SJSA1 (cell line): Measurements from ENCODE around the gene CLDN22. TPM values are rescaled to one million over a fixed set of nuclear protein-coding genes. Genes with fewer than 3 reads are reported as not detected.

Experiments used
- DNase-seq, 2 experiments: peaks; one replicate each; pipeline ENCODE4 v3.0.0-alpha.2; 2015 to 2020; ENCODE audit warnings: low spot score in 2 of 2, low read depth in 1 of 2
- H3K27ac ChIP-seq: fragments of 250-450 bp; sonication (Bioruptor Pico); 2 replicates; pipeline ENCODE4 v1.5.1; 2020; ENCODE audit warnings: mild to moderate bottlenecking, moderate library complexity
- H3K27me3 ChIP-seq: fragments of 250-450 bp; sonication (Bioruptor Pico); replicated peaks from 2 replicates; pipeline ENCODE4 v1.5.1; 2020; ENCODE audit warnings: mild to moderate bottlenecking, moderate library complexity
- H3K36me3 ChIP-seq: fragments of 250-450 bp; sonication (Bioruptor Pico); 2 replicates; pipeline ENCODE4 v1.5.1; 2020; ENCODE audit warnings: mild to moderate bottlenecking
- H3K4me1 ChIP-seq: fragments of 250-450 bp; sonication (Bioruptor Pico); replicated peaks from 2 replicates; pipeline ENCODE4 v1.6.1; 2021; ENCODE audit warnings: mild to moderate bottlenecking
- H3K4me3 ChIP-seq: fragments of 250-450 bp; sonication (Bioruptor Pico); 2 replicates; pipeline ENCODE4 v1.5.1; 2020; ENCODE audit warnings: mild to moderate bottlenecking
- H3K9me3 ChIP-seq: fragments of 250-450 bp; sonication (Bioruptor Pico); replicated peaks from 2 replicates; pipeline ENCODE4 v1.5.1; 2020; ENCODE audit warnings: mild to moderate bottlenecking
- total RNA-seq: library from RNA; depleted of rRNA; stranded (reverse); fragments of >200 nt; shearing (Covaris generic); gene quantifications from 2 replicates; pipeline ENCODE4 v1.2.3, GENCODE V29; 2014

Gene CLDN22
- total RNA-seq, 1 experiment from 2014 or later, result not detected

DNA sequence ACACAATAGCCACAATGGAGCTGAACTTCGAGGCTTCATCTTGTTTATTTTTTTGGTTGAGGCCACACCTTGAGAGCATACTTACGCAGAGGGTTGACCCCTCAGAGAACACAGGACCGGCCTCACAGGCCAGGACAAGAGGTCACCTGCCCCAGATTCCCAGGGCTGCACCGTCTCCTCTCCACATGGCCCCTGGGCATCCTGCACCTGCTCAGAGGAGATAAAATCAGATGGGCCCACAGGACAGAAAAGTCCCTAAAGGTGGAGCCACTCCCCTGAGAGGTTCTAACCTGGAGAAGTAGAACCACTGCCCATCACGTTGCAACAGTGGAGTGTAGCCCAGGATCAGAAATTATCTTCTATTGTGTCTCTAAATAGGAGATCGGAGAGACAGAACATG is 3.2 kb upstream of the CLDN22 start:
- Histone ChIP-seq H3K27ac (no peak overlapping the region), H3K4me1 (0 out of 2 replicates have a peak, but pooled peaks cover 4% of the 10 kb centered on the region), H3K36me3 (peaks cover 21% of the 10 kb centered on the region), H3K27me3 (no peaks in the 10 kb centered on the region), H3K4me3 (no peak overlapping the region), H3K9me3 (peaks cover 12% of the 10 kb centered on the region; the same call in 1 of the 2 replicates)
- DNase-seq, result no peak

DNA sequence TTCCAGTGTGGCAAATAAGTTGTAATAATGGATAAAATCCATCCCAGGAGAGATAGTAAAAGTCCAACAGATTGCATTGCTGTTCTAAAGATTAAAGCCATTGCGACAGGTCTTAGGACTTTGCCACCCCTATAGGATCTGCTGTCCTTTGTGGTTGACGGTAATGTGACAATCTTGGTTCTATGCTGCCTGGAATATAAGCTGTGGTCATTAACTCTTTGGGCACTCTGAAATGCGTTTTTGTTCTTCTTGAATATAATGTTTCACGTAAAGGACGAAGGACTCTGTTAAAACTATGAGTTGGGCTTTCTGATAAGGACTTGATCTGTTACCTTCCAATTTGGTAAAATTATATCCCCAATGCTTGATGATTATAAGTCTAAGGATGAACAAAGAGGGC is 2.2 kb upstream of the CLDN22 start, which contains the start of gene CLDN24:
CLDN24 (minus strand) TSS at position 101 of the 400 bp plus-strand sequence; CDS start at position 101, 0 bp downstream.
- no peak for DNase-seq
- Histone ChIP-seq H3K4me3 (no peak within 1 kb of the TSS), H3K4me1 (0 out of 2 replicates have a peak, but pooled peaks cover 4% of the 10 kb centered on the region), H3K9me3 (peaks cover 12% of the 10 kb centered on the region; the same call in 1 of the 2 replicates), H3K36me3 (peaks cover 21% of the 10 kb centered on the region), H3K27me3 (no peaks in the 10 kb centered on the region), H3K27ac (no peak within 1 kb of the TSS)

- no peak for DNase-seq
- peaks cover 21% of the 10 kb centered on the region for H3K36me3 ChIP-seq
- no peak overlapping the region for H3K27ac ChIP-seq
- H3K9me3 ChIP-seq, result peaks cover 6% of the 10 kb centered on the region; the same call in 1 of the 2 replicates
- no peaks in the 10 kb centered on the region for H3K4me1 ChIP-seq
- H3K27me3 ChIP-seq, result no peaks in the 10 kb centered on the region
- no peak overlapping the region for H3K4me3 ChIP-seq
Observed at GRCh38 chr4:183321516-183321915, 1.4 kb upstream of the CLDN22 start.

DNA sequence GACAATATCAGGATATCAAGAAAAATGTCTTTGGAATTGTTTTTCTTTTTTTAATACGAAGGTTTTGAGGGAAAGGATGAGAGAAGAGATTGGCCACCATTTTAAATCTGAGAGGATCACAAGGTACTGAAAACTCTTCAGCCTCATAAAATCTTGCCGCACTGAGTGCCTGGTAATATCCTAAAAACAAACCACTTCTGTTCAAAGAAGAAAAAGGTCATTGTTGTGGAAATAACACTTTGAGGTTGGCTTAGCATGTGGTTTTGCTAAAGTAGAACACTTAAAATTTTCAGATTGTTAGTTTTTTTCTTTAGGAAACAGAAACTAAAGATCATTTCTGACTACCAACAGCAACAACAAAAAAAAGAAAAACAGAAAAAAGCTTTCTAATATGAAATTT is 1.0 kb upstream of the CLDN22 start:
- peaks cover 1% of the 10 kb centered on the region; the same call in 1 of the 2 replicates for H3K9me3 ChIP-seq
- no peak for DNase-seq
- peaks cover 20% of the 10 kb centered on the region for H3K36me3 ChIP-seq
- H3K4me1 ChIP-seq, result no peaks in the 10 kb centered on the region
- H3K4me3 ChIP-seq, result no peak overlapping the region
- no peaks in the 10 kb centered on the region for H3K27me3 ChIP-seq
- H3K27ac ChIP-seq, result no peak overlapping the region

DNA sequence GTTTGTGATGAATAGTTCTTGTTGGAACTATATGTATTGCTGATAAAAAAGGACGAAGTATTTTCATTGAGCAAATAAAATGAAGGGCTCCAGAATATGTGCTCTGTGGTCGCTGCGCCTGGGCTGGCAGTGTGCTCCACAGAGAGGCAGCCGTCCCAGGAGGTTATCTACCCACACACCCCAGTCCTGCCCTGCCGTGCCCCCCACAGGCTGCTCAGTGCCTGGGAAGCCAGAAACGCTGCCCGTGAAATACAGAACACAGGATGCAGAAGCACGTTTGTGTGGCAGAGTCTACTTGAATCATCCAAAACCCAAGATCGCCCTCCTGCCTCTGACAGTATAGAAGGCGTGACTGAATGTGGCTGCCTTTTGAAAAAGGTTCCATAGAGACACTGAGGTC is 1.4 kb downstream of the CLDN22 start:
- Histone ChIP-seq H3K9me3 (no peaks in the 10 kb centered on the region), H3K4me1 (no peaks in the 10 kb centered on the region), H3K4me3 (no peak overlapping the region), H3K36me3 (peaks cover 40% of the 10 kb centered on the region), H3K27me3 (no peaks in the 10 kb centered on the region), H3K27ac (no peak overlapping the region)
- no peak for DNase-seq

DNA sequence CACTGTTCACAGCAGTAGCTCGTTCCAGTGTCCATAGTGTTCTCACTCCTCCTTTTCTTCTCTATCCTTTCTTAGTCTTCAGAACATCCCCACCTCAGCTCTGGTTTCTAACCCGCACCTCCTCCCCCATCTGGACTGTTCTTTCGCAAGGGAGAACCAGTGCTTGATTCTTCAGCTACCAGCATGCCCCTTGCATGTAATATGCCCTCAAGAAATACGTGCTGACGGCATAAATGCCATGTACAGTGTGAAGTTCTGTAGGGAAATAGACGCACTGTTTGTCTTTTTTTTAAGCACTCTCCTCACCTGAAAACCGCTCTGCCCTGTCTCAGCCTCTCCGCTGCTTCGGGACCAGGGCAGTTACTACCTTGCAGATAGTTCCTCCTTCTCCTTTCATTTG is 5.3 kb downstream of the CLDN22 start:
- H3K36me3 ChIP-seq, result peaks cover 50% of the 10 kb centered on the region
- H3K27me3 ChIP-seq, result no peaks in the 10 kb centered on the region
- H3K9me3 ChIP-seq, result no peaks in the 10 kb centered on the region
- no peaks in the 10 kb centered on the region for H3K4me1 ChIP-seq
- no peak for DNase-seq
- H3K4me3 ChIP-seq, result no peak overlapping the region
- H3K27ac ChIP-seq, result no peak overlapping the region

DNA sequence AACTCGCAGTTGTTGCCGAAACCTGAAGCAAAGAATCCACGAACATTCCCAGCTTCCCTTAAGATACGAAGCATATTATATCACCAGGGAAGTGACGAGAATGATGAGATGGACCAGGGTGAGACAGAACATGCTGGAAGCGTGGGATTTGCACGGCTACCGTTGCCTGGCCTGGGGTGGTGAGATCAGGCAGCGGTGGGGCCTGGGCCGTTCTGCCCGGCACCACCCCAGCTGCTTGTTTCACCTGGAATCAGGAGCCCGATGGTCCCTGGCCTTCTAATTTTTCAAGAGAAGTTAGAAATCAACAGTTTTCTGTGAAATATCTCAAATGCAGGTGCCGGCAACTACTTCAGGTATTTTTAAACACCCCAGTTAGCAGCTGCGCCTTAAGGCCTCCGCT is 5.7 kb downstream of the CLDN22 start:
- H3K4me3 ChIP-seq, result no peak overlapping the region
- no peak for DNase-seq
- H3K9me3 ChIP-seq, result no peaks in the 10 kb centered on the region
- no peak overlapping the region for H3K27ac ChIP-seq
- peaks cover 52% of the 10 kb centered on the region for H3K36me3 ChIP-seq
- no peaks in the 10 kb centered on the region for H3K4me1 ChIP-seq
- no peaks in the 10 kb centered on the region for H3K27me3 ChIP-seq

DNA sequence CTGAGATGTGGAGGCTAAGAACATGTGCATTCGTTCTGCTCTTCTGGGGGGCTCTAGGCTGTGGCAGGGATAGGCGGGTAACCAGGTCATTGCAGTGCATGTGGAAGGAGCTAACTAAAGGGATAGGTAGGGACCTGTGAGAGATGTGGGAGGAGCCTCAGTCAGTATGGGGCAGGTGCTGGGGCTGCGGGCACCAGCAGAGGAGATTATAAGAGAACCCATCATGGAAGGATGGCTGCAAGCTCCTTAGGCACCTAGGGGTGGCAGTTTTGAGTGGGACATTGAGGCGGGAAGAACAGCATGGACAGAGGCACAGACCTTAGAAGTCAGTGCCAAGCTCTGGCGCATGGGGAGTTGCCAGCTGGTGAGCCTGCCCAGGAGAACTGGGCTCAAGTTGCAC is 7.2 kb downstream of the CLDN22 start:
- peaks cover 48% of the 10 kb centered on the region for H3K36me3 ChIP-seq
- no peak for DNase-seq
- no peaks in the 10 kb centered on the region for H3K27me3 ChIP-seq
- no peak overlapping the region for H3K27ac ChIP-seq
- no peaks in the 10 kb centered on the region for H3K4me1 ChIP-seq
- H3K9me3 ChIP-seq, result no peaks in the 10 kb centered on the region
- H3K4me3 ChIP-seq, result no peak overlapping the region

GRCh38 chr4:183306811-183307210 is 13.3 kb downstream of the CLDN22 start:
- no peak overlapping the region for H3K4me3 ChIP-seq
- H3K36me3 ChIP-seq, result peaks cover 20% of the 10 kb centered on the region
- no peak overlapping the region for H3K27ac ChIP-seq
- DNase-seq, result no peak
- no peaks in the 10 kb centered on the region for H3K9me3 ChIP-seq
- H3K4me1 ChIP-seq, result no peaks in the 10 kb centered on the region
- no peaks in the 10 kb centered on the region for H3K27me3 ChIP-seq

- Histone ChIP-seq H3K27me3 (no peaks in the 10 kb centered on the region), H3K27ac (no peak overlapping the region), H3K36me3 (peaks cover 24% of the 10 kb centered on the region), H3K9me3 (no peaks in the 10 kb centered on the region), H3K4me3 (no peak overlapping the region), H3K4me1 (no peaks in the 10 kb centered on the region)
- DNase-seq, result no peak
Observed at GRCh38 chr4:183304538-183304937, 15.5 kb downstream of the CLDN22 start.

GRCh38 chr4:183304067-183304466 is 16.0 kb downstream of the CLDN22 start:
- Histone ChIP-seq H3K9me3 (no peaks in the 10 kb centered on the region), H3K27ac (no peak overlapping the region), H3K4me1 (no peaks in the 10 kb centered on the region), H3K36me3 (peaks cover 24% of the 10 kb centered on the region), H3K27me3 (no peaks in the 10 kb centered on the region), H3K4me3 (no peak overlapping the region)
- DNase-seq, result no peak

DNA sequence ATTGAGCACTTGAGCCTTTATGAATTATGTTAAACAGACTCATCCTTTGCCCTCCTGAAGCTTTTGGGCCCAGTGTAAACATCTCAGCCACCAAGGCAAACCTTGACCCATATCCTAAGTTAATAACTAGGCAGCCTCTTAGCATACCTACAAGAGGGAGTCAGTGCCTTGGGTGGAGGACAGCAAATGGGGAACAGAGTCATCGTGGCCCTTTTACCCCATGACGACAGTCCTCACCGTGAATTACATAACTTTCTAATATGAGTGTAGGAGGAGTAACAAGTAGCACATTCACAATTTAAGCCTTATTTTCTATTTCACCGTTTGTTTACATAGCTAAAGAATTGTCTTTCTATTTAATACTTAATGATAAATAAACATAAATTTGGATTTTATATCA is 16.8 kb downstream of the CLDN22 start:
- Histone ChIP-seq H3K4me3 (no peak overlapping the region), H3K27me3 (no peaks in the 10 kb centered on the region), H3K27ac (no peak overlapping the region), H3K4me1 (no peaks in the 10 kb centered on the region), H3K36me3 (peaks cover 28% of the 10 kb centered on the region), H3K9me3 (no peaks in the 10 kb centered on the region)
- DNase-seq, result no peak

- H3K4me3 ChIP-seq, result no peak overlapping the region
- no peaks in the 10 kb centered on the region for H3K27me3 ChIP-seq
- no peak for DNase-seq
- H3K4me1 ChIP-seq, result peaks cover 5% of the 10 kb centered on the region
- no peak overlapping the region for H3K27ac ChIP-seq
- no peaks in the 10 kb centered on the region for H3K9me3 ChIP-seq
- H3K36me3 ChIP-seq, result peaks cover 50% of the 10 kb centered on the region
Observed at GRCh38 chr4:183300655-183301054, 19.4 kb downstream of the CLDN22 start.

DNA sequence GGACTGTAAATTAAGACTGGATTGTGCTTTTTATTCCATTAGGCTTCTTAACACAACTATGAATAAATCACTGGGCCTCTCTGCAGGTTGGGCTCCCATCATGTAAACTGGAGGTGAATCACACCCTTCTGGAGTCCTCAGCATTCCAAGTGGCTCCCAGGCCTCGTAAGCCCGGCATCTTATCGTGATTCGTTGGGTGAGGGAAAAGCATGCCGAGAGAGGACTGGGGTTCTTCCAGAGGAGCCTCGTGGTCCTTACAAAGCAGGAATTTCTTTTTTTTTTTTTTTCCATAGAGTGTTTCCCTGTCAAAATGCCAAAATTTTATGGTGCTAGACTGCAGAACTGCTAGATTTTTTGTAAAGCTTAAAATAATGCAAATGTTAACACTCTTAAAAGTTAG is 20.0 kb downstream of the CLDN22 start:
- Histone ChIP-seq H3K36me3 (peaks cover 56% of the 10 kb centered on the region), H3K9me3 (no peaks in the 10 kb centered on the region), H3K27me3 (no peaks in the 10 kb centered on the region), H3K27ac (no peak overlapping the region), H3K4me1 (peaks cover 10% of the 10 kb centered on the region), H3K4me3 (no peak overlapping the region)
- no peak for DNase-seq

- Histone ChIP-seq H3K36me3 (peaks cover 55% of the 10 kb centered on the region), H3K9me3 (no peaks in the 10 kb centered on the region)
Observed at GRCh38 chr4:183299464-183299863, 20.6 kb downstream of the CLDN22 start.

More at GRCh38 chr4:183299464-183299863, 20.6 kb downstream of the CLDN22 start:
- peaks cover 10% of the 10 kb centered on the region for H3K4me1 ChIP-seq
- no peak for DNase-seq
- H3K27ac ChIP-seq, result no peak overlapping the region
- no peak overlapping the region for H3K4me3 ChIP-seq
- no peaks in the 10 kb centered on the region for H3K27me3 ChIP-seq
